Memory B cell (primary cell): Measurements from ENCODE around the gene CIDEB.
"Not testable (repeated sequence)": the region's sequence is repeated elsewhere in the genome, so short reads cannot be mapped to it uniquely, and the experiment has no call there.

ENCODE experiments used
- ATAC-seq: fragments of 150-1000 bp; cut with Tn5 transposase; 2 replicates; pipeline ENCODE4 v1.10.0; 2021; ENCODE audit warnings: low read depth, mild to moderate bottlenecking, moderate library complexity
- DNase-seq, 2 donors: peaks; one replicate each; pipeline ENCODE4 v3.0.0; 2022; ENCODE audit warnings: low spot score in 2 of 2
- H3K27ac Mint-ChIP-seq: one replicate; pipeline ENCODE4 v1.8.0; 2022; ENCODE audit warnings: mild to moderate bottlenecking, moderate library complexity, mixed read lengths
- H3K27me3 Mint-ChIP-seq: one replicate; pipeline ENCODE4 v1.8.0; 2022; ENCODE audit warnings: mixed read lengths
- H3K36me3 Mint-ChIP-seq: one replicate; pipeline ENCODE4 v1.8.0; 2022; ENCODE audit warnings: mild to moderate bottlenecking, mixed read lengths
- H3K4me1 Mint-ChIP-seq: one replicate; pipeline ENCODE4 v1.8.0; 2022; ENCODE audit warnings: mixed read lengths
- H3K4me3 Mint-ChIP-seq: one replicate; pipeline ENCODE4 v1.8.0; 2022; ENCODE audit warnings: mild to moderate bottlenecking, moderate library complexity, mixed read lengths
- H3K9me3 Mint-ChIP-seq: one replicate; pipeline ENCODE4 v1.8.0; 2022; ENCODE audit warnings: mixed read lengths

Gene CIDEB

GRCh38 chr14:24338843-24339242, 31.1 kb upstream of the CIDEB start:
- Mint-ChIP-seq H3K4me3 (peak overlapping the region; percentile 91), H3K27ac (no peak overlapping the region), H3K27me3 (peaks cover 9% of the 10 kb centered on the region), H3K36me3 (peaks cover 25% of the 10 kb centered on the region), H3K9me3 (no peaks in the 10 kb centered on the region), H3K4me1 (peaks cover 20% of the 10 kb centered on the region)
- DNase-seq (no peak), ATAC-seq (no peak)

GRCh38 chr14:24337824-24338175, 30.0 kb upstream of the CIDEB start:
- peaks cover 7% of the 10 kb centered on the region for H3K27me3 Mint-ChIP-seq
- no peak overlapping the region for H3K27ac Mint-ChIP-seq
- no peak for DNase-seq
- H3K9me3 Mint-ChIP-seq: no peaks in the 10 kb centered on the region
- H3K4me3 Mint-ChIP-seq: peak overlapping the region; percentile 91
- H3K36me3 Mint-ChIP-seq: peaks cover 25% of the 10 kb centered on the region
- no peak for ATAC-seq
- peaks cover 20% of the 10 kb centered on the region for H3K4me1 Mint-ChIP-seq

- Mint-ChIP-seq H3K9me3 (no peaks in the 10 kb centered on the region), H3K27ac (no peak overlapping the region), H3K36me3 (peaks cover 25% of the 10 kb centered on the region), H3K27me3 (peaks cover 8% of the 10 kb centered on the region), H3K4me3 (no peak overlapping the region), H3K4me1 (peaks cover 23% of the 10 kb centered on the region)
- no peak for DNase-seq
- ATAC-seq: no peak
Observed at GRCh38 chr14:24337144-24337823, 29.5 kb upstream of the CIDEB start.

- Mint-ChIP-seq H3K27ac (no peak overlapping the region), H3K4me1 (peaks cover 27% of the 10 kb centered on the region)
Observed at GRCh38 chr14:24335461-24336171, 27.8 kb upstream of the CIDEB start.

DNA sequence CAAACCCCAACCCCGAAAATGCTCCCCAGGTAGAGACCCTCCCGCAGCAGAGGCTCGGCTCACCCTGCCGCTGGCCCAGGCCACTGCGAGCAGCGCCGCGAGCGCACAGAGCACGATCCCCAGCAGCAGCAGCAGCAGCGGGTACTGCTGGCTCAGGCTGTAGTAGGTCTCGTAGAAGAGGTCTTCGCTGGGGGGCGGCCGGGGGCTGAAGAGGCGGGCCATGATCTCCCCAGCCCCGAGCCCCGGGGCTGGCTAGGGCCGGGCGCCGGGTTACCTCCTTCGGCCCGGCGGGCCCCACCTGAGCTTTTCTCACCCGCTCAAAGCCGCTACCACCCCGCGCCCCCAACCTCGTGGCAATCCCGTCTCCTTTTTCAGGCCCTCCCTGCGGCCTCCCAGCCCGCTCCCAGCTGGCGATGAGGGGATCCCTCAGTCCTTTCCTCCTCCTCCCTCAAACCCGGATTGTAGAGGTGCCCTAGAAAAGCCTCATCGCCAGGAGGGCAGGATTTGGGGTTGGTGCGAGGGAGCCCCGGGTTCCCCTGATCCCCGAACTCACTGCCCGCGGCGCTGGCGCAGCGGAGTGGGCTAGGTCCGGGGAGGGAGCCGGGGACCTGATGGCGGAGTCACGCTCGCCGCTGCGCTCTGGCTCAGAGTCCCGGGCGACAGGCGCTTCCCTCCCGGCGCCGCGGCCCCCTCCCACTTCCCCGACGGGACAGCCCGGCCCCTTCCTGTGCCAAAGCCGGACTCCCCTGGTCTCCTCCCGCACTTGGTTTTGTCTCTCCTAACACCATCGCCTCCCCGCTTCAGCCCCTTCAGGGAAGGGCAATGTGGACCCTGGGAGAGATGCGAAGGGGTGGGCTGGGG, 26.9 kb upstream of the CIDEB start, which contains the start of gene ADCY4:
TSS of gene ADCY4 (minus strand) at position 641 of the 861 bp plus-strand sequence. CDS start at position 222, 419 bp downstream.
- DNase-seq (peak in 1 of 2 donors; percentile 57), ATAC-seq (peak; percentile 10)
- peak within 1 kb of the TSS; percentile 27 for H3K4me3 Mint-ChIP-seq
- H3K9me3 Mint-ChIP-seq: no peaks in the 10 kb centered on the region
- H3K27me3 Mint-ChIP-seq: peaks cover 10% of the 10 kb centered on the region
- peaks cover 25% of the 10 kb centered on the region for H3K36me3 Mint-ChIP-seq
- peaks cover 22% of the 10 kb centered on the region for H3K4me1 Mint-ChIP-seq
- no peak within 1 kb of the TSS for H3K27ac Mint-ChIP-seq

More at GRCh38 chr14:24335461-24336171, 27.8 kb upstream of the CIDEB start:
- H3K4me3 Mint-ChIP-seq: peak overlapping the region; percentile 8
- ATAC-seq: no peak
- peaks cover 10% of the 10 kb centered on the region for H3K27me3 Mint-ChIP-seq
- no peak for DNase-seq
- H3K36me3 Mint-ChIP-seq: peaks cover 25% of the 10 kb centered on the region
- no peaks in the 10 kb centered on the region for H3K9me3 Mint-ChIP-seq

DNA sequence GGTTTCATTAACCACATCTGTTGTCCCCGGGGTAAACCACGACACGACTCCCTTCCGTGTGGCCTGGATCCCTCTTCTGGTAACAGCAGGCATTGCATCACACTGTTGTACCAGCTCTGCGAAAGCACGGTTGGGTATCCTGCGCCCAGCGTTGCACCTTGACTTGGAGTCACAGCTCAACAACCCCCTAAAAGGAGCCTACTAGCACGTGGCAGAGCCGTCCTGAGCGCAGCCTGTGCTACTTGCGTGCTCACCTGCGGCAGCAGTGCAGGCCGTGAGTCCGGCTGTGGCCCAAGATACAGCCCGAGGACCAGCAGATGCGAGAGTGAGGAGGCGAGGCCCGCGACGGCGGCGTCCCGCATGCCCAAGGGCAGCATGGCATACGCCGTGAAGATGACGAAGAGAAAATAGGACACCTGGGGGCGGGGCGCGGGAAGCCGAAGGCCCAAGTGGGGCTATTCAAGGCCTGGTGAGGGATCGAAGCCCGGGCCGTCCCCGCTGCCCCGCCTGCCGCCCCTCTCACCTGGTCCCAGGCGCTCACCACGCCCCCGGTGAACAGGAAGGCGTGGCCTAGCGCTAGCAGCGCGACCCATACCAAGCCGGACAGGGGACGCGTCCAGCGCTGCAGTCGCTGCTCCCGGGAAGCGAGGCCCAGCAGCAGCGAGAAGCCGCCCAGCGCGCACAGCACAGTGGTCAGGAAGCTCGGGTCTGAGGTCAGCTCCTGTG, 24.7 kb upstream of the CIDEB start:
- ATAC-seq: peak; percentile 87
- Mint-ChIP-seq H3K4me3 (peak overlapping the region; percentile 87), H3K4me1 (peaks cover 21% of the 10 kb centered on the region), H3K9me3 (no peaks in the 10 kb centered on the region), H3K27me3 (peaks cover 10% of the 10 kb centered on the region), H3K27ac (peak overlapping the region; percentile 16), H3K36me3 (peaks cover 16% of the 10 kb centered on the region)
- peak; percentile 80 to 87 for DNase-seq

GRCh38 chr14:24331731-24332267, 24.0 kb upstream of the CIDEB start:
- Mint-ChIP-seq H3K36me3 (peaks cover 11% of the 10 kb centered on the region), H3K4me1 (peaks cover 24% of the 10 kb centered on the region), H3K9me3 (no peaks in the 10 kb centered on the region), H3K27me3 (peaks cover 10% of the 10 kb centered on the region), H3K27ac (peak overlapping the region; percentile 16), H3K4me3 (peak overlapping the region; percentile 87)
- ATAC-seq (no peak), DNase-seq (no peak)

DNA sequence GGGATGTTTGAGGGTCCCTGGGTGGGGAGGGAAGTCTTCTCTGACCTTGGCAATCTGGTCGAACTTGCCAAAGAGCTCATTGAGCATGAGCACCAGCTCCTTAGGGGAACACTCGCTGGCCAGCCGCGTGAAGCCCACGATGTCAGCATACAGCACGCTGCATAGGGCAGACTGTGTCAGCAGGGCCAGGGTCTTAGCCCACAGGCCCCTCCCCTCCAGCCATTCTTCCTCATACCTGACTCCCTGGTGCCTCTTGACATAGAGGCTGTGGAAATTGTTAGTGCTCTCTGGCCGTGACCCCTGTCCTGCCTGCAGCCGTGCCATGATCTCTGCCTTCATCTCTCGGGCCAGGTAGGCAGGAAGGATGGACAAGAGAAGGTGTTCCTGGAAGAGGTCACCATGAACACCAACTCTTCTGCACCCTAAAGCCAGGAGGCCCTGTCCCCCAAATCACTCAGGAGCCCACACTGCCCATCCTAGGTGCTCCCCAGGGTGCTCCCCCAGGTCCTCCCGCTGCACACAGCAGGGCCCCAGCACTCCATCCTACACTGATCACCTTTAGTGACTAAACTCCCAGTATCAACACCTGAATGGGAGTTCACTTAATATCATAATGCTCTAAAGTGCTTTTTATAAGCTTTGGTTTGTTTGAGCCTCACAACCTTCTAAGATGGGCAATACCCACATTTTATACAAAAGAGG, 23.3 kb upstream of the CIDEB start:
- H3K4me1 Mint-ChIP-seq: peaks cover 24% of the 10 kb centered on the region
- peaks cover 6% of the 10 kb centered on the region for H3K36me3 Mint-ChIP-seq
- H3K9me3 Mint-ChIP-seq: no peaks in the 10 kb centered on the region
- ATAC-seq: no peak
- peaks cover 10% of the 10 kb centered on the region for H3K27me3 Mint-ChIP-seq
- H3K27ac Mint-ChIP-seq: no peak overlapping the region
- DNase-seq: no peak
- H3K4me3 Mint-ChIP-seq: no peak overlapping the region

DNA sequence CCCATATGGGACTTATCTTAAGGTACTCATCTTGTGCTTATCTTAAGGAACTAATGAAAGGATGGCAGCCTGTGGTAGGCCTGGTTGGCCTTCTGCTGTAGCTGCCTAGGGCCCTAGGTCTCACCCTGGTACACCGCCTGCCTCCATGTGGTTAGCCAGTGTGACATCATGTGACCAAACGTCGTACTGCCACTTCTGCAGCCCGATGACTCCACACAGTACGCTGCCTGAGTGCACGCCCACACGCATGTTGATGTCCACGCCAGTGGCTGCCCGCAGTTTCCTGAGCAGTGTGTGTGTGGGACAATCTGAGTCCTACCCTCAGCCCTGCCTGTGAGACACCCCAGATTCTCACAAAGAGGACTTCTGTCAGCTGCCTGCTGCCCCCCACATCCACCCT, 22.0 kb upstream of the CIDEB start:
- peaks cover 5% of the 10 kb centered on the region for H3K27me3 Mint-ChIP-seq
- DNase-seq (no peak), ATAC-seq (no peak)
- no peak overlapping the region for H3K4me3 Mint-ChIP-seq
- no peaks in the 10 kb centered on the region for H3K9me3 Mint-ChIP-seq
- no peak overlapping the region for H3K27ac Mint-ChIP-seq
- no peaks in the 10 kb centered on the region for H3K36me3 Mint-ChIP-seq
- H3K4me1 Mint-ChIP-seq: peaks cover 19% of the 10 kb centered on the region

- H3K4me3 Mint-ChIP-seq: no peak overlapping the region
- peaks cover 8% of the 10 kb centered on the region for H3K27me3 Mint-ChIP-seq
- no peak overlapping the region for H3K27ac Mint-ChIP-seq
Observed at GRCh38 chr14:24329073-24329663, 21.4 kb upstream of the CIDEB start.

GRCh38 chr14:24327914-24328313, 20.1 kb upstream of the CIDEB start:
- not testable (repeated sequence) for H3K27ac Mint-ChIP-seq
- H3K4me1 Mint-ChIP-seq: peaks cover 17% of the 10 kb centered on the region

More at GRCh38 chr14:24329073-24329663, 21.4 kb upstream of the CIDEB start:
- ATAC-seq (no peak), DNase-seq (no peak)
- Mint-ChIP-seq H3K9me3 (no peaks in the 10 kb centered on the region), H3K4me1 (peaks cover 17% of the 10 kb centered on the region), H3K36me3 (no peaks in the 10 kb centered on the region)

DNA sequence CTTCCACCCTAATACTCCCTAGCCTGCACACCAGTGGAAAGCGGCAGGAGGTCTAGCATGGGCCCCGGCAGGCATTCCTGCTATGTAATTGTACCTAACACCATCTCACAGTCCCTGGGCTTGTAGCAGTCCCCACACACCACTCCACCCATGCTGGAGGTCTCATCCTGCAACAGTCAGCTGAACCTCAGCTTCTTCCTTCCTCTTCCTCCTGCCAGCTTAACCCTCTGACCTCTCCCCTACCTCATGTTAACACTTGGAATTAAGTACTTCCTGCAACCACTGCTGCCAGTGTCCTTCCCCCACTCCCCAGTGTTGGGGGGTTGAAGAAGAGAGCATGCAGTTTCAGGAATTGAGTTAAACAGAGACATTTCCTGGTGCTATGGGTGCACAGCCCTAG, 19.5 kb upstream of the CIDEB start:
- Mint-ChIP-seq H3K4me3 (no peak overlapping the region), H3K27me3 (peaks cover 11% of the 10 kb centered on the region), H3K27ac (peak overlapping the region; percentile 17), H3K36me3 (no peaks in the 10 kb centered on the region), H3K4me1 (peaks cover 14% of the 10 kb centered on the region), H3K9me3 (no peaks in the 10 kb centered on the region)
- DNase-seq: no peak
- no peak for ATAC-seq

More at GRCh38 chr14:24327914-24328313, 20.1 kb upstream of the CIDEB start:
- DNase-seq, H3K4me3 Mint-ChIP-seq, H3K9me3 Mint-ChIP-seq, ATAC-seq, H3K36me3 Mint-ChIP-seq: not testable (repeated sequence)
- H3K27me3 Mint-ChIP-seq: peaks cover 13% of the 10 kb centered on the region
